ENCODE results near the gene NRXN3.
A peak's percentile ranks its signal among the peaks of the same experiment; 100 is the strongest.

NRXN3 gene

DNA sequence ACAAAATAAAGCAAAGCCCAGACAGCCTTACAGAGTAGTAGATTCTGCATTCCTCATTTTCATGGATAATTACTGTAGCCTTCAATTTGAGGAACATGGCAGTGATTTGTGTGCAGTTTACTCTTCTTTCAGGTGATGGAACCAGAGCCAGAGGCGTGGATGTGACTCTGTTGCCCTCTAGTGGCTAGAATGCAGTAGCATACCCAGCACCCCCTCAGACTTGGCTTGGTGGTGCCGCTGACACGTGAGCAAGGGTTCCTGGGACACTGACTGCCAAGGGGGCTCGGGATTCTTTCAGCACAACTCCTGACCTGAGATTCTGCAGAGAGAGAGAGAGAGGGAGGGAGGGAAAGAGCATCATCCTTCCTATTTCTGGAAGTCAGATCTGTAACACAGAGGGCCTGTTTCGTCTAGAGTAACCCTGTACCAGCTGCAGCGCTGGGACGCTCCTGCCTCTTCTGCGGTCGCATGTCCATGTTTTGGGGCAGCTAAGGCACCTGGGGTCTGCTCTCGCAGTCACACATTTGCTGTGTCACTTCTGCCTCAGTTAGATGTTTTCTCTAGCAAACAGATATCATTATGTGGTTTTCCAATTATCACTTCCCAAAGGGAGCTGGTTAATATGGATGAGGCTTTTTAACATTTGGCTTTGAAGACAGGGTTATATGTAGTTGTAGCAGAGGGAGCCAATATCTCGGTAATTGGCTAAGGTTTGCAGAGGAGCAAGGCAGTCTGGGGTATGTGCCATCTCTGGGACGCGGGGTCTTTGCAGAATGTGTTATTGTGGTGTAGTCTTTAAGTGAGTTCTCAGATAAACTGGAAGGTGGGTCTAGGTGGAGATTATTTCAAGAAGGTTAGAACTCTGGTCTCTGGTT is 428.1 kb downstream of the NRXN3 start:
- peak; percentile 63 to 67 (median 65) for DNase-seq

- DNase-seq: peak; percentile 4 to 54 (median 19)
Observed at GRCh38 chr14:78605025-78605762, 435.0 kb downstream of the NRXN3 start.

DNA sequence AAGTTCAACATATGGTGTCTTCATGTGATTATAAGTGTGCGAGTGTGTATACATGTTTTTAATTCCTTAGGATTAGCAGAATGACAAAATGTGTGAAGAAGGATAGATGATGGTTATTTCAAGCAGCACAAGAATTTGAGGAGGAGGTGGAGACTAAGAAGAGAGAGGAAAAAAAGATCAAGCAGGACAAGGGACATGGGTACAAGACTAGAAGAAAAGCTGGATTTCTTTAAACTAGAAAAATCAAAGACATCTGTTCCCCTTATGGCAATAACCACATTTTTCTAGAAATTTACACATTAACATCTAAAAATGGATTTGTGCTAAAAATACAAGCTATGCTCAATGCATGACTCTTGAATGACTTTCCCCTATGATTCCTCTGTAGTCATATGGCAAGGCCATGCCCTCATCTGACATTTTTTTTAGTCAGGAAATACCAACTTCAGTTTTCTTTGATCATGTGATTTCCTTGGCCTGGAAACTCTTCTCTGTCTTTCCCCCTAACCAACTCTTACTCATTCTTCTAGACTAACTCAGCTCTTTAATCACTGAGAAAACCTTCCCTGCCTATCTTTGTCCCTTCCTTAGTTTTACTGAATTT is 435.8 kb downstream of the NRXN3 start:
- peak; percentile 32 to 80 (median 67) for DNase-seq

- DNase-seq: no peak
Observed at GRCh38 chr14:78608998-78609787, 439.0 kb downstream of the NRXN3 start.

GRCh38 chr14:78610994-78611393 is 440.8 kb downstream of the NRXN3 start:
- no peak for DNase-seq

GRCh38 chr14:78611796-78612571 is 441.8 kb downstream of the NRXN3 start:
- DNase-seq: no peak

GRCh38 chr14:78612666-78613065 is 442.5 kb downstream of the NRXN3 start:
- no peak for DNase-seq

GRCh38 chr14:78614593-78614992 is 444.4 kb downstream of the NRXN3 start:
- DNase-seq: no peak

- no peak for DNase-seq
Observed at GRCh38 chr14:78617735-78618134, 447.6 kb downstream of the NRXN3 start.

- no peak for DNase-seq
Observed at GRCh38 chr14:78618368-78618767, 448.2 kb downstream of the NRXN3 start.

- no peak for DNase-seq
Observed at GRCh38 chr14:78627114-78627513, 456.9 kb downstream of the NRXN3 start.

GRCh38 chr14:78631551-78631950 is 461.4 kb downstream of the NRXN3 start:
- no peak for DNase-seq

GRCh38 chr14:78633752-78634151 is 463.6 kb downstream of the NRXN3 start:
- DNase-seq: no peak

DNA sequence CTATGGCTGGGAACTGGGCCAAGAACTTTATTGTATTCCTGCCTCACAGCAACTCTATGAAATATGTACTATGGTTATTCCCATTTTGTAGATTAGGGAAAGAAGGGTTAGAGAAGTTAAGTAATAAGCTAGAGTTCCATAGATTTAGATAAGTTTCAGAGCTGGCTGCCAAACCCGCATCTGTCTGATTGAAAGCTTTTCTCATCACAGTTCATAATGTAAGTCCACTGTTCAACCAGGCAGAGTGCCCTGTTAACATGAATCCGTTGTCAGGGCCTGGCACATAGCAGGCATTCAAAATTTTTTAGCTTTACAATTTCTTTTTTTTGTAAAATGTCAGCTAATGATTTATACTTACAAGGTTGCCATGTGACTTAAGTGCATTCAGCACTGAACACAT is 467.3 kb downstream of the NRXN3 start:
- no peak for DNase-seq

DNA sequence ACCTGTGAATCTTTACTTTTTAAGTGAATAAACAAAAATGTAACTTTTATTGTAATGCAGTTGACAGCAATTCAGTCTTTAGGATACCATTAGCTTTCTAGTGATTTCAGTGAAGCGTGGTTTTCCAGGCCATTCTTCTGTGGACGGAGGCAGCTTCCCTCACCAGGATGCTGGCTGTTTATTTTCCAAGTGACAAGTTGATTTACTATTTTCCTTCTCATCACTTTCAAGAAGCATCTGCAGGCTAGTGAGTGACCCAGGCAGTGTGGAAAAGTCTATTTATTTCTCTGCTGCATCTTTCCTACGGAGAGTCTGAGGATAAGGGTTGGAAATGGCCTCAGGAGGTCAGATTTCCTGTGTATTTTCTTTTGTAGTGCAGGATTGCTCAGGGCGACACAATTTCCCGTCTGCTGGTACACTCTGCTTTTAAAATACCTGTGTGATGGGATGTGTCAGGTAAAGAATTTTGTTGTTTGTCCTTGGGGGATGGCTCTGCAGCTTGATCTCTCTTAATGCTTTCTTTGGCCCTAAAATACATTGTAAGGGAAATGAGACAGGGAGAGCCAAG is 467.8 kb downstream of the NRXN3 start:
- DNase-seq: no peak

DNA sequence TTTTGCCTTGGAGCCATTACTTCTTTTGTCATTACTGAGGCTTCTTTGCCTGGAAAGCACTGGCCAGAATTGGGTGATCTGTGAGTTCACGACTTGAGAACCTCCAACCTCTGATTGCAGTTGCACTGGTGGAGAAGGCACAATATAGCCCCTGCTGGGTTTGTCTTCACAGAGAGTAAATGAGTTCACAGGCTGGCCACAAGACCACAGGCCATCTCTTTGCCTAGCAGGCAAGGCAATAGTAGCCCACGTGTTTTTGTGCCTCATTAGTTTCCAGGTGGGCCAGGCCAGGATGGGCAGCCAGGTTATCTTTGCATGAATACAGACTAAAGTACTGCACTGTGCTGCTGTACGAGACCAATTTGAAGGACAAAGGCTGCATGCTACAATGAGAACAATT is 468.8 kb downstream of the NRXN3 start:
- DNase-seq: no peak

GRCh38 chr14:78644824-78645559 is 474.8 kb downstream of the NRXN3 start:
- no peak for DNase-seq

- no peak for DNase-seq
Observed at GRCh38 chr14:78652727-78653126, 482.6 kb downstream of the NRXN3 start.

- DNase-seq: no peak
Observed at GRCh38 chr14:78653173-78653572, 483.0 kb downstream of the NRXN3 start.

- no peak for DNase-seq
Observed at GRCh38 chr14:78657451-78657850, 487.3 kb downstream of the NRXN3 start.

DNA sequence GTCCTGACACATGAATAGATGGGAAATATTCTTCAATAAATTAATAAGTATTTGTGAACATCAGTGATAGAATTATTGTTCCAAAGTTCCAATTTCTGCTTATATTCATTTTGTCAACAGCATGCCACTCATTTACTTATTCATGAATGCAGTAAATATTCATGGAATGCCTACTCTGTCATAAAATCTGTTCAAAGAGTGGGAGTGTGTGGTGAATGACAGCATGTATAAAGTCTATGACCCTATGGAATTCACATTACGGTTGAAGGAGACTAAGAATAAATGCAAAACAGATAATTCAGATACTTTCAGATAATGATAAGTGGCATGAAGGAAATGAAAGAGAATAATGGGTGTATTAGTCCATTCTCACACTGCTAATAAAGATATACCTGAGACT is 494.7 kb downstream of the NRXN3 start:
- no peak for DNase-seq

Data from suppressor macrophage treated with lipopolysaccharide for 1 hour (primary cell).